Heart right ventricle (tissue), 16 donors: ENCODE data around the gene AKT1S1. TPM values are rescaled to one million over a fixed set of nuclear protein-coding genes. Genes with fewer than 3 reads are reported as not detected.
A peak's percentile ranks its signal among the peaks of the same experiment; 100 is the strongest.
"Not testable (repeated sequence)": the region's sequence is repeated elsewhere in the genome, so short reads cannot be mapped to it uniquely, and the experiment has no call there.

ENCODE experiments used
- ATAC-seq, 8 donors: fragments of 200-7000 bp; cut with Tn5 transposase; one replicate each; pipeline ENCODE4 v1.9.1; 2020; ENCODE audit warnings: mild to moderate bottlenecking in 8 of 8, moderate library complexity in 8 of 8, moderate number of reproducible peaks in 1 of 8
- DNase-seq, 2 donors: peaks; one replicate each; pipeline ENCODE4 v3.0.0-alpha.2; 2020
- H3K27ac ChIP-seq, 10 donors: fragments of 200-600 bp; sonication (generic) in 2 of 10; one replicate each; pipeline versions ENCODE4 v1.5.0 to v1.8.0; 2020 to 2022; ENCODE audit warnings: mild to moderate bottlenecking in 3 of 10
- H3K27me3 ChIP-seq, 7 donors: fragments of 200-600 bp; one replicate each; pipeline ENCODE4 v1.8.0; 2021 to 2022; ENCODE audit warnings: mild to moderate bottlenecking in 2 of 7
- H3K36me3 ChIP-seq, 9 donors: fragments of 200-600 bp; sonication (generic) in 1 of 9; one replicate each; pipeline versions ENCODE4 v1.5.0 to v1.8.0; 2020 to 2022; ENCODE audit warnings: mild to moderate bottlenecking in 2 of 9
- H3K4me1 ChIP-seq, 9 donors: fragments of 200-600 bp; sonication (generic) in 1 of 9; one replicate each; pipeline versions ENCODE4 v1.5.0 to v1.8.0; 2020 to 2022; ENCODE audit warnings: mild to moderate bottlenecking in 4 of 9
- H3K4me3 ChIP-seq, 10 donors: fragments of 200-600 bp; sonication (generic) in 2 of 10; one replicate each; pipeline versions ENCODE4 v1.5.0 to v1.8.0; 2020 to 2022; ENCODE audit warnings: mild to moderate bottlenecking in 7 of 10, moderate library complexity in 2 of 10
- H3K9me3 ChIP-seq, 11 donors: fragments of 200-600 bp in 10 of 11; sonication (generic) in 2 of 11; one replicate each; pipeline versions ENCODE4 v1.5.0 to v1.8.0; 2013 to 2022; ENCODE audit warnings: mild to moderate bottlenecking in 2 of 11, control low read depth in 1 of 11, moderate library complexity in 1 of 11
- CTCF ChIP-seq, 9 donors: fragments of 200-600 bp; sonication (generic) in 2 of 9; IDR thresholded peaks; one replicate each; pipeline versions ENCODE4 v1.5.0 to v1.8.0; 2021 to 2022; ENCODE audit warnings: antibody characterized with exemption in 9 of 9, mild to moderate bottlenecking in 5 of 9, moderate library complexity in 1 of 9
- WGBS, 2 donors: extraction: QIAGEN DNeasy Blood & Tissue Kit; methylation state at CpG; one replicate each; pipeline ENCODE4 v1.1.7; 2013; ENCODE audit warnings: inconsistent platforms in 1 of 2; 5-methylcytosine and 5-hydroxymethylcytosine counted together
- intact Hi-C, 10 donors: fragments of 100-400 bp; cut with DNase I; formaldehyde crosslinking; loops; one replicate each; pipeline versions ENCODE4 v1.11.1 to v1.14.2; 2022
- microRNA-seq, 2 donors: library from miRNA; unstranded; fragments of <30 nt; microRNA quantifications; one replicate each; pipeline ENCODE4 v1.2.0, GENCODE V29; 2021
- polyA plus RNA-seq, 2 donors: library from polyadenylated mRNA; stranded (reverse); fragments of 200-250 nt; gene quantifications; one replicate each; pipeline ENCODE4 v1.2.3, GENCODE V29; 2013
- total RNA-seq, 10 donors: library from RNA; stranded (reverse); fragmentation: NEBNext Ultra II Directional in 3 of 10; extraction: Animal tissue kit (Norgen Biotek cat#: 25700) in 3 of 10; gene quantifications; one replicate each; pipeline versions ENCODE4 v1.2.1 to v1.2.4, GENCODE V29; 2021 to 2023
- donor health status: Arrhythmogenic right ventricular cardiomyopathy.
- donor health status: ischemic (EF 13 %, LVEDD 7.1; RV severe dilation, severe dysfunction).
- donor health status: healthy with polysubstance abuse.
- donor health status: DM: no; HTN: yes; CAD: no.
- donor health status: DM: no; HTN: no; CAD: no.
- donor health status: ischemic (EF 25% LVEDD 6.9; RV normal size, moderate dysfunction).
- donor health status: ischemic (EF 25% LVEDD 5.7; RV mildly dilated, moderate dysfunction).
- donor health status: healthy.
- donor health status: DM: yes; HTN: yes; CAD: no.
- donor health status: Ischemic cardiomyopathy.
- donor health status: ischemic (EF 35%, LVEDD 5.7; RV mildly dilated, moderate dysfunction).
- donor health status: nonischemic (EF 11% LVEDD 7.7; RV severe dilation, severe dysfunction).
- donor health status: DM: yes; HTN: yes; CAD: no.
- donor health status: PGD.
- donor health status: ischemic (EF 29% LVEDD 5.4; RV normal size, mild dysfunction).
- donor health status: nonischemic (EF 23%, LVEDD 6.1; RV moderate dilation, normal function).

The AKT1S1 gene
- total and polyA plus RNA-seq, 12 donors = 26.0 to 51.9 (median 32.8) TPM

- no peak for TF ChIP-seq CTCF (IDR thresholded peaks at IDR 0.05)
- no peaks in the 10 kb centered on the region for H3K27me3 ChIP-seq
- peaks cover 0 to 40% (median 0%) of the 10 kb centered on the region in 9 donors for H3K36me3 ChIP-seq
- peak overlapping the region in 1 of 10 donors; percentile 93 for H3K4me3 ChIP-seq
- 40 to 60% methylated on average over 10 of the region's 10 CpGs for WGBS, 2 donors
- no peak for ATAC-seq
- H3K9me3 ChIP-seq = no peaks in the 10 kb centered on the region
- H3K4me1 ChIP-seq = peaks cover 5 to 37% (median 30%) of the 10 kb centered on the region in 9 donors
- peak overlapping the region in 9 of 10 donors; percentile 40 to 98 (median 95) for H3K27ac ChIP-seq
- intact Hi-C loops = no loop called here
- no peak for DNase-seq
Measured at GRCh38 chr19:49820125-49820524, 57.0 kb downstream of the AKT1S1 start.

- peaks cover 5 to 37% (median 30%) of the 10 kb centered on the region in 9 donors for H3K4me1 ChIP-seq
- H3K4me3 ChIP-seq = peak overlapping the region in 8 of 10 donors; percentile 49 to 93 (median 88)
- WGBS, 2 donors = 65 to 68% methylated on average over 7 of the region's 7 CpGs
- not testable (repeated sequence) for ATAC-seq, H3K27me3 ChIP-seq, DNase-seq, H3K9me3 ChIP-seq
- intact Hi-C loops = loop anchor here in 5 of 10 donors (2.0 to 5.0 kb wide), 4 partner anchors 31 to 49 kb away; partner anchors contain the start of genes PNKP (in 4 of the 5) and PTOV1 (in 2 of the 5)
- peak overlapping the region in 8 of 10 donors; percentile 92 to 98 (median 96) for H3K27ac ChIP-seq
- peaks cover 0 to 35% (median 0%) of the 10 kb centered on the region in 9 donors for H3K36me3 ChIP-seq
Measured at GRCh38 chr19:49819452-49820115, 57.6 kb downstream of the AKT1S1 start.

Small RNA genes within 50 kb of the gene (microRNA-seq; reads per million reads assigned to microRNA genes)
- gene MIR4749 = 0 to 0.51 reads per million in 2 donors
- 0.51 to 0.60 reads per million in 2 donors for gene MIR4750
- 0 reads per million in 2 donors for gene MIR6800

Other genes starting within 250 kb of the AKT1S1 start
- gene RRAS, start 237.2 kb downstream of the AKT1S1 start, total RNA-seq = 100 to 1,000 TPM in 7 of 10 donors, 10 to 100 TPM in 3; 90.4 to 141 (median 113) TPM
- gene RRAS, start 237.2 kb downstream of the AKT1S1 start, polyA plus RNA-seq = 100 to 1,000 TPM; 208 to 215 TPM
- gene SCAF1, start 235.1 kb downstream of the AKT1S1 start, total RNA-seq = 10 to 100 TPM; 41.6 to 60.5 (median 45.2) TPM
- 10 to 100 TPM; 20.2 to 25.8 TPM for gene SCAF1, start 235.1 kb downstream of the AKT1S1 start, polyA plus RNA-seq
- 10 to 100 TPM; 22.3 to 39.4 (median 24.7) TPM for gene IRF3, start 211.5 kb downstream of the AKT1S1 start, total RNA-seq
- 10 to 100 TPM; 67.8 to 84.2 TPM for gene IRF3, start 211.5 kb downstream of the AKT1S1 start, polyA plus RNA-seq
- gene BCL2L12, start 211.4 kb downstream of the AKT1S1 start, total RNA-seq = 10 to 100 TPM in 5 of 10 donors, 1 to 10 TPM in 5; 7.8 to 14.6 (median 9.8) TPM
- 10 to 100 TPM in 1 of 2 donors, 1 to 10 TPM in 1; 8.6 to 19.6 TPM for gene BCL2L12, start 211.4 kb downstream of the AKT1S1 start, polyA plus RNA-seq
- gene PRMT1, start 200.1 kb downstream of the AKT1S1 start, total RNA-seq = 100 to 1,000 TPM; 112 to 146 (median 127) TPM
- gene PRMT1, start 200.1 kb downstream of the AKT1S1 start, polyA plus RNA-seq = 100 to 1,000 TPM in 1 of 2 donors, 10 to 100 TPM in 1; 80.0 to 270 TPM
- gene ADM5, start 187.8 kb downstream of the AKT1S1 start, total RNA-seq = under 1 TPM; 0.16 to 0.74 (median 0.47) TPM
- 1 to 10 TPM; 1.1 to 1.6 TPM for gene ADM5, start 187.8 kb downstream of the AKT1S1 start, polyA plus RNA-seq
- 1 to 10 TPM; 1.4 to 3.6 (median 1.9) TPM for gene CPT1C, start 186.2 kb downstream of the AKT1S1 start, total RNA-seq
- gene CPT1C, start 186.2 kb downstream of the AKT1S1 start, polyA plus RNA-seq = 10 to 100 TPM in 1 of 2 donors, 1 to 10 TPM in 1; 4.8 to 10.7 TPM
- gene TSKS, start 114.0 kb downstream of the AKT1S1 start, total RNA-seq = under 1 TPM in 8 of 10 donors, not detected in 2; 0.15 to 0.80 (median 0.36) TPM
- gene TSKS, start 114.0 kb downstream of the AKT1S1 start, polyA plus RNA-seq = 1 to 10 TPM in 1 of 2 donors, under 1 TPM in 1; 0.64 to 3.4 TPM
- 100 to 1,000 TPM in 1 of 10 donors, 10 to 100 TPM in 9; 56.0 to 108 (median 62.6) TPM for gene AP2A1, start 110.4 kb downstream of the AKT1S1 start, total RNA-seq
- gene AP2A1, start 110.4 kb downstream of the AKT1S1 start, polyA plus RNA-seq = 10 to 100 TPM; 36.1 to 96.3 TPM
- 10 to 100 TPM; 11.4 to 20.8 (median 14.4) TPM for gene FUZ, start 64.1 kb downstream of the AKT1S1 start, total RNA-seq
- 10 to 100 TPM; 16.4 to 24.1 TPM for gene FUZ, start 64.1 kb downstream of the AKT1S1 start, polyA plus RNA-seq
- gene MED25, start 59.1 kb downstream of the AKT1S1 start, total RNA-seq = 100 to 1,000 TPM in 1 of 10 donors, 10 to 100 TPM in 9; 39.7 to 110 (median 54.9) TPM
- gene MED25, start 59.1 kb downstream of the AKT1S1 start, polyA plus RNA-seq = 100 to 1,000 TPM in 1 of 2 donors, 10 to 100 TPM in 1; 39.5 to 149 TPM
- gene PTOV1, start 26.2 kb downstream of the AKT1S1 start, total RNA-seq = 100 to 1,000 TPM in 3 of 10 donors, 10 to 100 TPM in 7; 67.8 to 137 (median 90.0) TPM
- 100 to 1,000 TPM; 107 to 220 TPM for gene PTOV1, start 26.2 kb downstream of the AKT1S1 start, polyA plus RNA-seq
- 10 to 100 TPM; 24.0 to 43.9 (median 34.6) TPM for gene PNKP, start 9.8 kb downstream of the AKT1S1 start, total RNA-seq
- 10 to 100 TPM; 31.8 to 91.7 TPM for gene PNKP, start 9.8 kb downstream of the AKT1S1 start, polyA plus RNA-seq
- gene TBC1D17, start 347 bp upstream of the AKT1S1 start, total RNA-seq = 10 to 100 TPM; 40.6 to 57.9 (median 50.6) TPM
- gene TBC1D17, start 347 bp upstream of the AKT1S1 start, polyA plus RNA-seq = 10 to 100 TPM; 30.4 to 41.7 TPM
- gene IL4I1, start 19.5 kb upstream of the AKT1S1 start, total RNA-seq = 10 to 100 TPM in 1 of 10 donors, under 1 TPM in 7, not detected in 2; 0.26 to 26.9 (median 0.60) TPM
- under 1 TPM in 1 of 2 donors, not detected in 1; 0.33 TPM for gene IL4I1, start 19.5 kb upstream of the AKT1S1 start, polyA plus RNA-seq
- gene ATF5, start 51.9 kb upstream of the AKT1S1 start, total RNA-seq = 10 to 100 TPM in 3 of 10 donors, 1 to 10 TPM in 7; 6.4 to 33.8 (median 9.7) TPM
- gene ATF5, start 51.9 kb upstream of the AKT1S1 start, polyA plus RNA-seq = 10 to 100 TPM; 14.1 to 22.0 TPM
- 10 to 100 TPM; 23.1 to 48.1 (median 32.7) TPM for gene NUP62, start 52.1 kb upstream of the AKT1S1 start, total RNA-seq
- 10 to 100 TPM; 13.2 to 19.7 TPM for gene NUP62, start 52.1 kb upstream of the AKT1S1 start, polyA plus RNA-seq
- gene SIGLEC11, start 83.8 kb upstream of the AKT1S1 start, total RNA-seq = 1 to 10 TPM in 1 of 10 donors, under 1 TPM in 8, not detected in 1; 0.11 to 1.1 (median 0.42) TPM
- 1 to 10 TPM in 1 of 2 donors, under 1 TPM in 1; 0.20 to 1.7 TPM for gene SIGLEC11, start 83.8 kb upstream of the AKT1S1 start, polyA plus RNA-seq
- 10 to 100 TPM; 15.1 to 34.9 (median 24.8) TPM for gene VRK3, start 148.0 kb upstream of the AKT1S1 start, total RNA-seq
- 10 to 100 TPM; 16.3 to 23.0 TPM for gene VRK3, start 148.0 kb upstream of the AKT1S1 start, polyA plus RNA-seq
- gene ZNF473, start 148.7 kb upstream of the AKT1S1 start, total RNA-seq = 1 to 10 TPM; 1.8 to 4.2 (median 3.3) TPM
- 1 to 10 TPM; 1.5 to 1.8 TPM for gene ZNF473, start 148.7 kb upstream of the AKT1S1 start, polyA plus RNA-seq